Tibial nerve (tissue), 4 donors: ENCODE measurements around the gene ITGA1.

Experiments
- CTCF ChIP-seq, 5 experiments: fragments of 200-600 bp in 3 of 5; fragments of 450-650 bp in 2 of 5; sonication (generic) in 3 of 5; IDR thresholded peaks; one replicate each; pipeline ENCODE4 v1.5.1; 2016 to 2019; ENCODE audit warnings: antibody characterized with exemption in 5 of 5, mild to moderate bottlenecking in 3 of 5, moderate library complexity in 2 of 5
- EP300 ChIP-seq, 2 donors: sonication (generic); formaldehyde crosslinking; IDR thresholded peaks; one replicate each; pipeline ENCODE4 v1.6.1; 2017; ENCODE audit warnings: antibody characterized with exemption in 2 of 2, mild to moderate bottlenecking in 1 of 2
- POLR2A ChIP-seq, 2 donors: fragments of 450-650 bp; IDR thresholded peaks; one replicate each; pipeline ENCODE4 v1.6.1; 2017; ENCODE audit warnings: antibody characterized with exemption in 2 of 2, mild to moderate bottlenecking in 2 of 2, moderate library complexity in 2 of 2

GRCh38 chr5:52915176-52915875, 127.6 kb downstream of the ITGA1 start:
- TF ChIP-seq CTCF (IDR thresholded peaks at IDR 0.05) (peak; percentile 65 to 82 (median 69)), POLR2A (IDR thresholded peaks at IDR 0.05) (no peak), EP300 (IDR thresholded peaks at IDR 0.05) (peak in 1 of 2 donors; percentile 56)
